GM12891 (cell line): Measurements from ENCODE around the gene ZNF511.

Experiments used
- DNase-seq: peaks from one replicate; pipeline ENCODE4 v3.0.0; 2011; ENCODE audit warnings: low spot score; ENCODE audit not compliant: insufficient read length
- FAIRE-seq: peaks from 2 replicates; lab custom pipeline; 2011; peaks lifted over from hg19 to GRCh38; lab: Jason Lieb, UNC
- PAX5 ChIP-seq: IDR thresholded peaks from 2 replicates; pipeline ENCODE4 v1.6.1; 2011; ENCODE audit warnings: low read length, moderate library complexity, mild to moderate bottlenecking; ENCODE audit not compliant: insufficient read depth, severe bottlenecking
- POLR2A ChIP-seq: IDR thresholded peaks from 2 replicates; pipeline ENCODE4 v1.6.1; 2011; ENCODE audit warnings: low read depth, low read length, control low read depth
- POLR2AphosphoS5 ChIP-seq: IDR thresholded peaks from 2 replicates; pipeline ENCODE4 v1.6.1; 2011; ENCODE audit warnings: low read depth, low read length, control low read depth
- POU2F2 ChIP-seq: IDR thresholded peaks from 2 replicates; pipeline ENCODE4 v1.6.1; 2011; ENCODE audit warnings: low read depth, mild to moderate bottlenecking, control low read depth, low read length, moderate library complexity
- SPI1 ChIP-seq: IDR thresholded peaks from 2 replicates; pipeline ENCODE4 v1.6.1; 2011; ENCODE audit warnings: low read depth, low read length, control low read depth
- TAF1 ChIP-seq: IDR thresholded peaks from 2 replicates; pipeline ENCODE4 v1.6.1; 2011; ENCODE audit warnings: low read depth, low read length, control low read depth

The ZNF511 gene

DNA sequence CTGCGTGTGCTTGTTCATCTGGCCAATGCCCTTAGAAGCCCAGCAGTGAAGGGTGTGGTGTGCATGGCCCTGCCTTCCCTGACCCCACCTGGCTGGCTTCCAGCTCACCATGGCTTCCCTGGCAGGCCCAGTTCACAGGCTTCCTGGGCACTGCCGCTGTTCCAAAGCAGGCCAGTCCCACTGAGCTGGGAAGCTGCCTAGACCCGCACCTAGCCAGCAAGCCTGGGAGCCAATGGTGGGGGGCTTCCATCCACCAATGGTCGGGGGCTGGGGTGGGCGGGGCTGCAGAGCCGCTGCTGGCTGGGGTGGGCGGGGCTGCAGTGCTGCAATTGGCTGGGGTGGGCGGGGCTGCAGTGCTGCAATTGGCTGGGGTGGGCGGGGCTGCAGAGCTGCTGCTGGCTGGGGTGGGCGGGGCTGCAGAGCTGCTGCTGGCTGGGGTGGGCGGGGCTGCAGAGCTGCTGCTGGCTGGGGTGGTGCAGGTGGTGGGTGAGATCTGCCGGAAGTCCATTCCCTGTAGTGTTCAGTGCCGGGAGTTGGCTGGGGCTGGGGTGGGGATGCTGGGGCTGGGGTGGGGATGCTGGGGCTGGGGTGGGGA is 15.6 kb downstream of the ZNF511 start:
- peak; percentile 60 for DNase-seq
- TF ChIP-seq POLR2AphosphoS5 (no peak), TAF1 (no peak), POLR2A (no peak), POU2F2 (no peak), SPI1 (no peak), PAX5 (no peak)
- peak; percentile 94 for FAIRE-seq

- no peak for DNase-seq
- TF ChIP-seq SPI1 = no peak
- no peak for TF ChIP-seq PAX5
- no peak for TF ChIP-seq POU2F2
- TF ChIP-seq POLR2A = no peak
- no peak for TF ChIP-seq POLR2AphosphoS5
- no peak for TF ChIP-seq TAF1
- no peak for FAIRE-seq
These were observed 16.1 kb downstream of the ZNF511 start for GRCh38 chr10:133324857-133325260.

DNA sequence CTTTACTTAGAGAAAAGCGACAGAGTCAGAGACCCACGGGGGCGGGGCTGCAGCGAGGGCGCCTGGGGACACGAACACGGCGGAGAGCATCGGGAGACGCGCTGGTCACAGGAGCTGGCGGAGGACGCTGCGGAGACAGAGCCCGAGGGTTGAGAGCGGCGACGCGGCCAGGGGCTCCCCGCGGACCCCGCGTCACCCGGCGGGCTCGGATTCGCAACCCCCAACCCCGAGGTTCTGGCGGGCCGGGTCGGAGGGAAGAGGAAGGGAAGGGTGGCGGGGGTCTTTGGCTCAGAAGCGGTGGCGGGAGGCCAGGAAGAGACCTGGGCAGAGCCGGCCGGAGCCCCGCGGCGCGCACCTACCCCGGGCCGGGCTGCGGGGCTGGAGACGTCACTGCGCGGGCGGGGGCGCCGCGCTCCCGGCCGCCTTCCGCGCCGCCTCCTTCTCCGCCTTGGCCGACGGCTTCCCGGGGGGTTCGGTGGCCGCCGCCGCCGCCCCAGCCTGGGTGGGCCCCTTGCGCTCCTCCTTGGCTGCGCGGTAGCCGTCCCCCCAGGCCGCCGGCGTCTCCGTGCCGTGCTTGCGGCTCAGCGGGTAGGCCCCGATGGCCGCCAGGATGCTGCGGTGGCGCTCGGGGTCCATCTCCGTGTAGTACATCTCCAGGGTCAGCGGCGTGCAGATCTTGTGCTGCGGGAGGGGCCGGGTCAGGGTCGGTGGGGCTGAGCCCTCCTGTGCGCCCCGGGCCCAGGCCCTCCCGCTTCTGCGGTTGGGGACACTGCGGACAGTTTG is 16.9 kb downstream of the ZNF511 start:
- DNase-seq = no peak
- FAIRE-seq = no peak
- no peak for TF ChIP-seq POU2F2
- TF ChIP-seq POLR2A = no peak

- TF ChIP-seq TAF1 = no peak
- no peak for TF ChIP-seq PAX5
- no peak for TF ChIP-seq POLR2AphosphoS5
- no peak for TF ChIP-seq POLR2A
- no peak for TF ChIP-seq POU2F2
- TF ChIP-seq SPI1 = no peak
- FAIRE-seq = no peak
- DNase-seq = no peak
These were observed 17.5 kb downstream of the ZNF511 start for GRCh38 chr10:133326223-133326551.

GRCh38 chr10:133326745-133327650 is 18.3 kb downstream of the ZNF511 start:
- no peak for FAIRE-seq
- no peak for DNase-seq

GRCh38 chr10:133327651-133328357 is 19.1 kb downstream of the ZNF511 start:
- FAIRE-seq (no peak), DNase-seq (no peak)
- TF ChIP-seq POU2F2 = no peak
- no peak for TF ChIP-seq POLR2A
- no peak for TF ChIP-seq POLR2AphosphoS5
- TF ChIP-seq TAF1 = no peak
- no peak for TF ChIP-seq SPI1
- TF ChIP-seq PAX5 = no peak

More at GRCh38 chr10:133326745-133327650, 18.3 kb downstream of the ZNF511 start:
- TF ChIP-seq POLR2A (no peak), TAF1 (no peak), POU2F2 (no peak), SPI1 (no peak)

DNA sequence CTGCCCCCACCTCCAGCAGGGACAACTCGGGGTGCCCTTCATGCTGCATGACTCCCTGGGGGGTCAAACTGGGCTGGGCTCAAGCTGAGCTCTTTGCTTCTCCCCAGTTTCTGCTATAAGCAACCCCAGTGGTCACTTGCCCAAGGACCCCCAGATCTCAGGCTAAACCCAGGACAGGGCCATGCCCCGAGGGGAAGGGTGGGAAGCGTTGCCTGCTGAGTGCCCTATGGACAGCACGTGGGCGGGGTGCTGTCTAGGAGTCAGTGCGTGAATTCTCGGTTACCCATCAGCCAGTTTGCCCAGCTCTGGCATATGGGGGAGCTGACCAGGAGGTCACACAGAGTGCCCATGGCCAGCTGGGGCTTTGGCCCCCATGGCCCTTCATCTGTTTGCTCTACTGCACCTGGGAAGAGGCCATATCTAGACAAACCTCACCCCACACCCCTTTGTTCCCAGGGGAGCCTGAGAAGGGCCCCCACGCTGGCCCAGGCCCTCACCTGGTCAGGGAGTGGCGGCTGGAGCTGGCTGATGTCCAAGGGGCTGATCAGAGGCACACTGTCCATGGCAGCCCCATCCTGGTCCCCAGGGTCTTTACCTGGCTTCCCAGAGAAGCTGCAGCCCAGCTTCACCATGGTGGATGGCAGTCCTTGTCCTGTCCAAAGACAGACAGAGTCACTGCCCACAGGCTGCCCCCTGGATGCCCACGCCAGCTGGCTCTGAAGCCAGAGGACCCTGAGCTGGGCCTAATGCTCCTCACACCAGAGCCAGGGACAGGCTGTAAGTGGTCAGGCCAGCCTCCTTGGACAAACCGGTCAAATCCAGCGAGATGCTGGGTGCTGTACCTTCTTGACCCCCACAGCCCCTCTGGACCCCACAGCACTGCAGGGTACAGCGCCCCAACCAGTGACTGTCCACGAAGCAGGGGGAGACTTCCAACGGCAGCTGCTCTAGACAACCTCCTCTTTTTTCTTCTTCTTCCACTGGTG is 19.9 kb downstream of the ZNF511 start:
- DNase-seq = no peak
- no peak for FAIRE-seq
- no peak for TF ChIP-seq POU2F2
- no peak for TF ChIP-seq POLR2A
- no peak for TF ChIP-seq POLR2AphosphoS5
- TF ChIP-seq SPI1 = no peak
- no peak for TF ChIP-seq PAX5
- TF ChIP-seq TAF1 = no peak
